HG03060 (cell line): ENCODE data around the gene MAGEC2.

Experiments used
- ATAC-seq: cut with Tn5 transposase; IDR thresholded peaks from one replicate; pipeline ENCODE4 v1.9.1; 2021; ENCODE audit warnings: low read depth, moderate number of reproducible peaks; ENCODE audit not compliant: unreplicated experiment

MAGEC2 gene, protein sequence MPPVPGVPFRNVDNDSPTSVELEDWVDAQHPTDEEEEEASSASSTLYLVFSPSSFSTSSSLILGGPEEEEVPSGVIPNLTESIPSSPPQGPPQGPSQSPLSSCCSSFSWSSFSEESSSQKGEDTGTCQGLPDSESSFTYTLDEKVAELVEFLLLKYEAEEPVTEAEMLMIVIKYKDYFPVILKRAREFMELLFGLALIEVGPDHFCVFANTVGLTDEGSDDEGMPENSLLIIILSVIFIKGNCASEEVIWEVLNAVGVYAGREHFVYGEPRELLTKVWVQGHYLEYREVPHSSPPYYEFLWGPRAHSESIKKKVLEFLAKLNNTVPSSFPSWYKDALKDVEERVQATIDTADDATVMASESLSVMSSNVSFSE

DNA sequence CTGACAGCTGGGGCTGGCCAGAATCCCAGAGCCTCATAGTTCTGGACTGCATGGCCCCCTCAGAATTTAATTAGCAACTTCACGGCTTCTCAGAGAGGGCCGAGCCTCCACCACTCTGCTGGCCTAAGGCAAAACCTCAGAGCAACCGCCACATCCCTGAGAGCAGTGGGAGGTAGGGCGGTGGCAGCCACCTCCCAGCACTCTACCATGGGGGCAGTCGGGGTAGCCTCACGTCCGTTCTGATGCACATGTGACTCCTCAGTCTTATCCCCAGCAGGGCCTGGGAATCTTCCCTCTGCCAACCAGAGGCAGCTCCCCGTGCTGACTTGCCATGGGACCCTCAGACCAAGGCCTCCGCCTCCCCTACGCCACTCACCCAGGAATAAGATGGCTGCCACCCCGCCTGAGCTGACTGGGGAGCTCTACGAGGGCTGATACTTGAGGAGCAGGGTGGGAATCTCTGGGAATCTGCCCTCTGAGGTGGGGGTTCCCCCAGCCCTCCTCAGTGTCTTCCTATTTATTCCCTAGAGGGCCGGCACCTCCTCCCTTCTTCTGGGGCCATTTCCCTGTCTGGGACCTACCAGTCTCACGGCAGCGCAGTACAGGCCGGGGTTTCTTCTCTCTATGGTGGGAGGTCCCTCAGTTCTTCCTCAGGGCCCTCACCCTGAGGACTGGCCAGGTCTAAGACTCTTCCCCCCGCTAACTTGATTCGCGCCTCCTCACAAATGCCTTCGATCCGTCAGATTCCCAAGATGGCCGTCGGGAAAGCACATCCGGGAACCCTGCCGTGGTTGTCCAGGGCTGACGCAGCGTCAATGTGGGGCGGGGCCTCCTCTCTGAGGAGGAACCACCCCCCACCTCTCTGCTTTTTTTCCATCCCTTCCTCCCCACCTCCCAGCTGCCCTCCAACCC, at the start of gene MAGEC2:
MAGEC2 (minus strand) TSS at position 769 of the 912 bp plus-strand sequence. CDS start 1,303 bp downstream, outside the sequence.
- no peak for ATAC-seq

DNA sequence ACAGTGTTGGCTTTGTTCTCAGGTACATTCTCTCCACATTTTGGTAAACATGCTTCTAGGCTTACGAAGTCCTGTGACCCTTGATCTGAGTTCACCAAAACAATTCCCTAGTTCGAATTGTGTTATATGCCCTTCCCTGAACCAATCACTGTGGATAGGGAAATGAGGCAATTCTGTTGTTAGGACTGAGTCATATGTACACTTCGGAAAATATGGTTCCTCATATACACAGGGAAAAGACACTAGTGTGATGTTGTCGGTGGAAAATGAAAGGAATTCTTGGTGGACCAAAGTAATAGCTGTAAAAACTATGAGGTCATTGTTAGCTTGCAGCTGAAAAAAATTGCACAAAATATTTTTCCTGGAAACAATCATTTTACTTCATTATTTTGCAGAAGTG, 46.6 kb upstream of the MAGEC2 start:
- ATAC-seq = no peak

DNA sequence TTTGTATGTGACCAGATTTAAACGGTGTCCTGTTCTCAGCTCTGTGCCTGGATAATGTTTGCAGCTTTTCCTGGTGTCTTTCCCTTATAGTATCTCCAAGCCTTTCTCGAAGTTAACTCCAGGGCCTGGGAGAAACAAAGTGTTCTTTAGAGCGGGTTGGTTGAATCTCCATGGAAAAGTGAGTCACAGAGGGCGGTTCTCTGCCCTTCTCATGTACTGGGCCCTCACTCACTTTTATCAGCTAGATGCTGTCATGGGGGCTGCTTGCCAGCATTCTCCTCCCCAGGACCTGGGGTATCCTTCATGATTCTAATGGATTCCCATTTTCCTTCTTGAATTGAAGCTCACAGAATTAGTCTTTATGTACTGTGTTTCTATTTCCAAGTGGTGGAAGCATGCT, 46.1 kb upstream of the MAGEC2 start:
- ATAC-seq = no peak

DNA sequence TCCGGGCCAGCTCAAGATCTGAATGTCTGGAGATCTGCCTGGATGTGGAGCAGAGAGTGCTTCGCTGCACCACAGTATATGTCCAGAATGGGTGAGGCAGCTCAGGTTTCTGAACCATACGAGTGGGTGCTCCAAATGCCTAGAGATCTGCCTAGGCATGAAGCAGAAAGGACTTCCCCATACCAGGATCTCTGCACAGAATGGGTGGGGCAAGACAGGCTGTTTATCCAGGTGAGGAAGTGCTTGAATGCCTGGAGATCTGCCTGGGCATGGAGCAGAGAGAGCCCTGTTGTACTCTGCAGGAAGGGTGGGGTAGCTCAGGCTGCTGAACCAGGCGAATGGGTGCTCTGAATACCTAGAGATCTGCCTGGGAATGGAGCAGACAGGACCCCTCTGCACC, 45.4 kb upstream of the MAGEC2 start:
- no peak for ATAC-seq

DNA sequence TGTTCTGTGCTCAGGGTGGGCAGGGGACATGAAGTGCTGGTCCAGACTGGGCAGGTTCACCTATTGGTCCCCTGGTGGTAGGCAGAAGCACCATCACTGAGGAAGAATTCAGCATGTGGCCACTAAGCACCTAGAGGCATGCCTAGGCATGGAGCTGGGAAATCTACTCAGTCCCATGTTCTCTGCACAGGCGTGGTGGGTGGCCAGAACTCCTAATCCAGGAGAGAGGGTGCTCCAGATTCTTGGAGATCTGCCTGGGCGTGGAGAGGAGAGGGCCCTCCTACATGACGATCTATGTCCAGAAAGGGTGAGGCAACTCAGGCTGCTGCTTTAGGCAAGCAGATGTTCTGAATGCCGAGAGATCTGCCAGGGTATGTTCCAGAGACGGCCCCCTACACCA, 44.6 kb upstream of the MAGEC2 start:
- no peak for ATAC-seq

DNA sequence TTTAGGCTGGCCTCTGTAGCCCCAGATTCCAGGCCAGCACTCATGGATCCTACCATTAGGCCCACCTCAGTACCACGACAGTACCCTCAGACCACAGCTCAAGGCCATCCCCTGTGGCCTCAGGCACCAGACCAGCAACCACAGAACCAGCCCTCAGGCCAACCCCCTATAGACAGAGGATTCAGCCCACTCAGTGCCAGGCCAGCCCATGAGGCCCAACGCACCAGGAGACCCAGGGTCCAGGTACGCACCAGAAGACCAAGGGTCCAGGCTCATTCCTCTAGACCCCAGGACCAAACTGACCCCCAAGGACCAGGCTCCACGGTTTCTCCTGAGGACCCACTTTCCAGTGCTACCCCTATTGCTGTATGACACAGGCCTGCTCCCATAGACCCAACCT, 39.5 kb upstream of the MAGEC2 start:
- ATAC-seq = no peak

DNA sequence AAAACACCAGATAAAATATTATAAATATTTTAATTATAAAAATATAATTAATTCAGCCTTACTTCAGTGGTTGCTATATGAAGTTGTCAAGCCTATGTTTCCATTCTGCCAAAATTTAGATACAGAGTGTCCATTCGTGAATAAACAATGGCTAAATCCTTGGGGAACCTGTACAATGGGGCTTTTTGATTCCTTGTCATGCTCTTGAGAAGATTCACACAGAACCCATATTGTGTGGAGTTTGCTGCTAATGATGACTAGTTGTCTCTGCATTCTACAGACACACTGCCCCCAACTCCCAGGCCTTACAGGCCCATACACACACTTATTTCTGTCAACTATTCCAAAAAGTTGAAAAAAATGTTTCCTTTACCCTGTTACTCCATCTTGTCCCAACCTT, 33.4 kb upstream of the MAGEC2 start:
- ATAC-seq = no peak

DNA sequence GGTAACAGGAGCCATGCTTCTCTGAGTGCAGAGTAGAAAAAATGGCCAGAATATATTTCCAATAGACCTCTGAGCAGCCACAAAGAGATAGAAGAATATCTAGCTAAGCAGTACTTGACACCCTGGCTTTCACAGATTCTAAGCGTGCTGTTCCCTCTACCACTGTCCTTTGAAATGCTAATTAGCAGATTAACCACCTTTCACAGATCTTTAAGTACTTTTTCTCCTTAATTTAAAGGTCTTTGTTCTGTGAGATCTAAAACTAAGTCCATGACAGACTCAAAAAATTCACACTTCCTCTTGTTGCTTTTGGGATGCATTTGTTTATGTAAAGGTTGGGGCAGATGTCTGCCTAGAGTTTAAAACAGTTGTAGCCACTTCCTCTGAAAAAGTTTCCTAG, 28.3 kb upstream of the MAGEC2 start:
- ATAC-seq = no peak

DNA sequence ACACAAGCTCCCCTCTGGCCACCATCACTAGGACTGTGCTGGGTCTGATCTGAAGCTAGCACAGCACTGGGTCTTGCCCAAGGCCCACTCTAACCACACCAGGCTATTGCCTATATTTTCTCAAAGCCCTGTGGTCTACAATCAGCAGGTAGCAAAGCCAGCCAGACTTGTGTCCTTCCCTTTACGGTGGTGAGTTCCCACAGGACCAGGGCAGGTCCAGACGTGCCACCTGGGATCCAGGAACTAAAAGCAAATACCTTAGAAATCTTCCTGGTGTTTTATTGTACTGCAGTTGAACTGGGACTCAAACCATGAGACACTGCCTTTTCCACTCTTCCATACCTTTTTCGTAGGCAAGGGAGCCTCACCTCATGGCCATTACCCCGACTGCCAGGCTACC, 9.0 kb upstream of the MAGEC2 start:
- ATAC-seq = no peak

DNA sequence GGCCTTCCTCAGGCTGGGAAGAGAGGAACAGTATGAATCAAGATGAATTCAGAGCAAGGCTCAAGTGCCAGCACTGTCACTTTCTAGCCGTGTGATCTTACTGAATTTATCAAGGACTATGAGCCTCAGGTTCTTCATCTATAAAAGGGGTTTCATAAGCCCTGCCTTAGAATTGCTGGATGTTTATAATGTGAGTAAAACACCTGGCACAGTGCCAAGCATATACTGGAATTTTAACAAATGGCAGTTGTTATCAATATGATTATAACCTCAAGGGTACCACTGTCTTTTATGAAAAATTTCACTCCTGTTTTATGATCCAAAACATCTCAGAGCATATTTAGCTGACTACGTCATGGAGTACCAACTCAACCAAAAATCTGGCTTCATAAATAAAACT, 4.0 kb downstream of the MAGEC2 start:
- ATAC-seq = no peak

DNA sequence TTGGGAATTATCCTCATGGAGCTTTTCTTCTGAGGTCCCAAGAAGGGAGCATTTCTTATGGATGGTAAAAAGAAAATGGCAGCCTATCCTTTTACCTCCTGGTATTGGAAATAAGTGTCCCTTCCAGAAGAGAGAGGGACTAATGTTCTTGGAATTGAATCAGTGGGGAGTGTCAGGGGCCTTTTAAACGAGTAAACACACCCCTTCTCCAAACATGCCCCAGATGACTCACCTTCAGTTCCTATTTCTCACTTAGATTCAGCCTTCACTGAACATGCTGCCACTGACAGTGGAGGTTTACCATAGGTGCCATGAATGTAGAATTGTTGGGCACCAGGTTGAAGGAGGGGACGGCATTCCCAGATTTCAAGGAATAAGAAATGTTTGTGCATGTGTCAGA, 19.0 kb downstream of the MAGEC2 start:
- no peak for ATAC-seq

DNA sequence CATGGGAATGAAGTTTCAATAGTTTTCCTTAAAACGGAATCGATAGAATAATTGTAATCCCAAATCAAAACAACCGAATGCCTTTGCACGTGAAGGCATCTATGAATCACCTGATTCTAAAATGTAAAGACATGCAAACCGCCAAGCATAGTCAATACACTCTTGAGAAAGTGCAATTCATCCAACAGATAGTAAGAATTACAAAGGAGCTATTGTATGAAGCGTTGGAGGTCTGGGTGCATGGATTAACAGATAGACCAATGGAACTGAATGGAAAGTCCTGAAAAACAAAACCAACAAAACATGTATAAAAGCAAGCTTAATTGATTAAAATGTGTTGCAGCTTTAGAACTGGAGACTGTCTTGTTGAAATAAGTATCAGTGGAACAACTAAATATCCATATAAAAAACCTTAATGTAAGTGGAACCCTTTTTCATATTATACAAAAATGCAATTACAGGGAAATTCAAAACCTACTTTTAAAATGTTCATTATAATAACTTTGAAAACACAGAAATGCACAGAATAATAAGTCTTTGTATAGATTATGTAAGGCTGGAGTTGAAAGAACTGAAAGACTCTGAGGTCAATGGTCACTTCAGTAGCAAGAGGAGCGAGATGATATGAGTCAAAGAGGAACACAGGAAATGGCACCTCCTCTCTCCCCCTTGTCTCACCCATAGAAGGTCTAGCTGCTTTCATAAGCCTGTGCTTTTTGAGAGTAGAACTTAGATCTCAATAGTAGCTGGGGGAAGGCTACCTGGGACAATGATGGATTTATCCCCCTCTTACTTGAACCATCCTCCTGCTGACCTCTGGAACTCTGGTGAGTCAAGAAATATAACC, 20.1 kb downstream of the MAGEC2 start:
- no peak for ATAC-seq

DNA sequence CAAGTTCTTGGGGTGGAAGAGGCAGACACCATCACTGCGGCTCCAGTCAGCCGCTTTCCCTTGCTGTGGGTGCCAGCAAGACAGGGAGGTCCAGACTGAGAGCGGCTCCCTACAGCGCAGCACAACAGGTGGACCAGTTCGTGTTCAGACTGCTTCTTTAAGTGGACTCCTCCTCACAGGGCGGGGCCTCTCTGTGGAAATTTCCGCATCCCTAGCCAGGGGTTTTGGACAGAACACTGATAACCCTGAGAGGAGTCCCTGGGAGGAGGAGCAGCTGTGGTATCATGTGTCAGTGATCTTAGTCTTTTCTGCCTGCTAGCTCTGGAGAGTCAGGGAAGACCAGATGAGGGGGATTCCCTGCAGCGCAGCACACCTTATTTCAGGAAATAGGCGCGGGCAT, 48.5 kb downstream of the MAGEC2 start:
- no peak for ATAC-seq
